Activated naive CD8-positive, alpha-beta T cell treated with anti-CD3 and anti-CD28 coated beads, Interleukin-2, amount 50 U/mL, for 24 hours (primary cell): ENCODE measurements around the gene ZNF80.
"Not testable (repeated sequence)": the region's sequence is repeated elsewhere in the genome, so short reads cannot be mapped to it uniquely, and the experiment has no call there.

Experiments
- ATAC-seq: fragments of 150-1000 bp; cut with Tn5 transposase; one replicate; pipeline ENCODE4 v1.10.0; 2021
- DNase-seq: peaks from one replicate; pipeline ENCODE4 v3.0.0; 2021
- H3K27ac Mint-ChIP-seq: one replicate; pipeline ENCODE4 v1.8.0; 2021; ENCODE audit warnings: mild to moderate bottlenecking, mixed read lengths
- H3K27me3 Mint-ChIP-seq: one replicate; pipeline ENCODE4 v1.8.0; 2021; ENCODE audit warnings: mixed read lengths
- H3K36me3 Mint-ChIP-seq: one replicate; pipeline ENCODE4 v1.8.0; 2021; ENCODE audit warnings: low read depth, mixed read lengths
- H3K4me1 Mint-ChIP-seq: one replicate; pipeline ENCODE4 v1.8.0; 2021; ENCODE audit warnings: mixed read lengths
- H3K4me3 Mint-ChIP-seq: one replicate; pipeline ENCODE4 v1.8.0; 2021; ENCODE audit warnings: mild to moderate bottlenecking, moderate library complexity, mixed read lengths
- H3K9me3 Mint-ChIP-seq: one replicate; pipeline ENCODE4 v1.8.0; 2021; ENCODE audit warnings: mixed read lengths

The ZNF80 gene

GRCh38 chr3:114237478-114237877 lies at the start of gene ZNF80:
Gene ZNF80 (minus strand): TSS chr3:114237578. CDS start chr3:114237074, 504 bp downstream.
- not testable (repeated sequence) for H3K27ac Mint-ChIP-seq, DNase-seq, H3K27me3 Mint-ChIP-seq, H3K9me3 Mint-ChIP-seq, ATAC-seq
- peak within 1 kb of the TSS; percentile 39 for H3K4me3 Mint-ChIP-seq
- peaks cover 13% of the 10 kb centered on the region for H3K36me3 Mint-ChIP-seq
- H3K4me1 Mint-ChIP-seq, result peaks cover 60% of the 10 kb centered on the region

GRCh38 chr3:114286266-114286665 lies 48.9 kb upstream of the ZNF80 start:
- ATAC-seq, result no peak
- no peaks in the 10 kb centered on the region for H3K9me3 Mint-ChIP-seq
- no peaks in the 10 kb centered on the region for H3K36me3 Mint-ChIP-seq
- H3K4me3 Mint-ChIP-seq, result peak overlapping the region; percentile 55
- DNase-seq, result no peak
- no peaks in the 10 kb centered on the region for H3K27me3 Mint-ChIP-seq
- H3K27ac Mint-ChIP-seq, result peak overlapping the region; percentile 89
- H3K4me1 Mint-ChIP-seq, result peaks cover 42% of the 10 kb centered on the region

- no peaks in the 10 kb centered on the region for H3K27me3 Mint-ChIP-seq
- H3K4me3 Mint-ChIP-seq, result peak overlapping the region; percentile 55
- H3K9me3 Mint-ChIP-seq, result no peaks in the 10 kb centered on the region
- H3K36me3 Mint-ChIP-seq, result no peaks in the 10 kb centered on the region
- no peak for DNase-seq
- ATAC-seq, result peak; percentile 74
- H3K27ac Mint-ChIP-seq, result peak overlapping the region; percentile 89
- peaks cover 37% of the 10 kb centered on the region for H3K4me1 Mint-ChIP-seq
Measured at GRCh38 chr3:114285648-114286230, 48.4 kb upstream of the ZNF80 start.

DNA sequence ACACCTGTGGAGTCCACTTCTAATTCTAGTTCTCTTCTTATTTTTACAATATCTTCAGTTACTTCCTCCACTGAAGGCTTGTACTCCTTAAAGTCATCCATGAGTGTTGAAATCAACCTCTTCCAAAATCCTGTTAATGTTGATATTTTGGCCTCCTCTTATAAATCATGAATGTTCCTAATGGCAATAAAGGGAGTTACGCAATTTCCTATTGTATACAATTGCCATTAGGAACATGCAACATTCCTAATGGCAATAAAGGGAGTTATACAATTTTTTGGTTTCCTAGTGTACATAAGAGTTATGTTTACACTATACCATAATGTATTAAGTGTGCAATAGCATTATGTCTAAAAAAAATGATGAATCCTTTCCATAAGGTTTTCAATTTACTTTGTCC lies 47.3 kb upstream of the ZNF80 start:
- Mint-ChIP-seq H3K9me3 (no peaks in the 10 kb centered on the region), H3K4me1 (peaks cover 28% of the 10 kb centered on the region), H3K27ac (peak overlapping the region; percentile 89), H3K27me3 (no peaks in the 10 kb centered on the region), H3K36me3 (no peaks in the 10 kb centered on the region), H3K4me3 (no peak overlapping the region)
- DNase-seq, result no peak
- ATAC-seq, result no peak

DNA sequence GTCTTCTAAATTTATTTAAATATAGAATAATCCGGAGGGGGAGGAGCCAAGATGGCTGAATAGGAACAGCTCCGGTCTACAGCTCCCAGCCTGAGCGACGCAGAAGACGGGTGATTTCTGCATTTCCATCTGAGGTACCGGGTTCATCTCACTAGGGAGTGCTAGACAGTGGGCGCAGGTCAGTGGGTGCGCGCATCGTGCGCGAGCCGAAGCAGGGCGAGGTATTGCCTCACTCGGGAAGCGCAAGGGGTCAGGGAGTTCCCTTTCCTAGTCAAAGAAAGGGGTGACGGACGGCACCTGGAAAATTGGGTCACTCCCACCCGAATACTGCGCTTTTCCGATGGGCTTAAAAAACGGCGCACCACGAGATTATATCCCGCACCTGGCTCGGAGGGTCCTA lies 39.5 kb upstream of the ZNF80 start:
- DNase-seq, H3K27ac Mint-ChIP-seq, ATAC-seq, H3K4me1 Mint-ChIP-seq, H3K27me3 Mint-ChIP-seq, H3K36me3 Mint-ChIP-seq, H3K9me3 Mint-ChIP-seq, H3K4me3 Mint-ChIP-seq: not testable (repeated sequence)

GRCh38 chr3:114274929-114275328 lies 37.6 kb upstream of the ZNF80 start:
- no peak overlapping the region for H3K27ac Mint-ChIP-seq
- peaks cover 3% of the 10 kb centered on the region for H3K36me3 Mint-ChIP-seq
- peaks cover 1% of the 10 kb centered on the region for H3K4me1 Mint-ChIP-seq
- H3K4me3 Mint-ChIP-seq, result no peak overlapping the region
- H3K9me3 Mint-ChIP-seq, result peaks cover 10% of the 10 kb centered on the region
- ATAC-seq (no peak), DNase-seq (no peak)
- no peaks in the 10 kb centered on the region for H3K27me3 Mint-ChIP-seq

- Mint-ChIP-seq H3K27ac (no peak overlapping the region), H3K4me1 (peaks cover 1% of the 10 kb centered on the region)
- no peak for ATAC-seq
Measured at GRCh38 chr3:114272271-114272670, 34.9 kb upstream of the ZNF80 start.

DNA sequence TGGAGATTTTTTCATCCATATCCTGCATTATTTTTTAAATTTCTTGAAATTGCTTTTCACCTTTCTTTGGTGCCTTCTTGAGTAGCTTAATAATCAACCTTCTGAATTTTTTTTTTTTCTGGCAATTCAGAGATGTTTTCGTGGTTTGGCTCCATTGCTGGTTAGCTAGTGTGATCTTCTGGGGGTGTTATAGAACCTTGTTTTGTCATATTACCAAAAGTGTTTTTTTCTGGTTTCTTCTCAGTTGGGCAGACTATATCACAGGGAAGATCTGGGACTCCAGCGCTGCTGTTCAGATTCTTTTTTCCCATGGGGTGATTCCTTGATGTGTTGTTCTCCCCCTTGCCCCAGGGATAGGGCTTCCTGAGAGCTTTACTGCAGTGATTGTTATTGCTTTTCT lies 32.6 kb upstream of the ZNF80 start:
- H3K36me3 Mint-ChIP-seq, result peaks cover 5% of the 10 kb centered on the region
- no peak overlapping the region for H3K27ac Mint-ChIP-seq
- peaks cover 28% of the 10 kb centered on the region for H3K9me3 Mint-ChIP-seq
- no peak overlapping the region for H3K4me3 Mint-ChIP-seq
- DNase-seq, result no peak
- no peaks in the 10 kb centered on the region for H3K27me3 Mint-ChIP-seq
- ATAC-seq, result no peak
- H3K4me1 Mint-ChIP-seq, result peaks cover 1% of the 10 kb centered on the region

More at GRCh38 chr3:114272271-114272670, 34.9 kb upstream of the ZNF80 start:
- Mint-ChIP-seq H3K36me3 (peaks cover 5% of the 10 kb centered on the region), H3K9me3 (peaks cover 26% of the 10 kb centered on the region), H3K27me3 (no peaks in the 10 kb centered on the region), H3K4me3 (no peak overlapping the region)
- DNase-seq, result no peak

- Mint-ChIP-seq H3K4me3 (no peak overlapping the region), H3K9me3 (peaks cover 33% of the 10 kb centered on the region), H3K27ac (no peak overlapping the region), H3K4me1 (no peaks in the 10 kb centered on the region), H3K36me3 (peaks cover 11% of the 10 kb centered on the region), H3K27me3 (no peaks in the 10 kb centered on the region)
- DNase-seq (no peak), ATAC-seq (no peak)
Measured at GRCh38 chr3:114260152-114260551, 22.8 kb upstream of the ZNF80 start.

GRCh38 chr3:114259566-114259965 lies 22.2 kb upstream of the ZNF80 start:
- DNase-seq, result no peak
- Mint-ChIP-seq H3K4me1 (no peaks in the 10 kb centered on the region), H3K27me3 (no peaks in the 10 kb centered on the region), H3K36me3 (peaks cover 11% of the 10 kb centered on the region), H3K9me3 (peaks cover 29% of the 10 kb centered on the region), H3K27ac (no peak overlapping the region), H3K4me3 (no peak overlapping the region)
- ATAC-seq, result no peak

GRCh38 chr3:114253505-114253904 lies 16.1 kb upstream of the ZNF80 start:
- no peaks in the 10 kb centered on the region for H3K27me3 Mint-ChIP-seq
- ATAC-seq, result peak; percentile 20
- no peak overlapping the region for H3K4me3 Mint-ChIP-seq
- no peak for DNase-seq
- H3K9me3 Mint-ChIP-seq, result peaks cover 23% of the 10 kb centered on the region
- H3K36me3 Mint-ChIP-seq, result peaks cover 4% of the 10 kb centered on the region
- peak overlapping the region; percentile 21 for H3K27ac Mint-ChIP-seq
- H3K4me1 Mint-ChIP-seq, result peaks cover 15% of the 10 kb centered on the region

- DNase-seq (no peak), ATAC-seq (no peak)
- no peak overlapping the region for H3K4me3 Mint-ChIP-seq
- peaks cover 15% of the 10 kb centered on the region for H3K4me1 Mint-ChIP-seq
- H3K27me3 Mint-ChIP-seq, result no peaks in the 10 kb centered on the region
- peaks cover 21% of the 10 kb centered on the region for H3K9me3 Mint-ChIP-seq
- peak overlapping the region; percentile 21 for H3K27ac Mint-ChIP-seq
- H3K36me3 Mint-ChIP-seq, result peaks cover 4% of the 10 kb centered on the region
Measured at GRCh38 chr3:114252954-114253353, 15.6 kb upstream of the ZNF80 start.

DNA sequence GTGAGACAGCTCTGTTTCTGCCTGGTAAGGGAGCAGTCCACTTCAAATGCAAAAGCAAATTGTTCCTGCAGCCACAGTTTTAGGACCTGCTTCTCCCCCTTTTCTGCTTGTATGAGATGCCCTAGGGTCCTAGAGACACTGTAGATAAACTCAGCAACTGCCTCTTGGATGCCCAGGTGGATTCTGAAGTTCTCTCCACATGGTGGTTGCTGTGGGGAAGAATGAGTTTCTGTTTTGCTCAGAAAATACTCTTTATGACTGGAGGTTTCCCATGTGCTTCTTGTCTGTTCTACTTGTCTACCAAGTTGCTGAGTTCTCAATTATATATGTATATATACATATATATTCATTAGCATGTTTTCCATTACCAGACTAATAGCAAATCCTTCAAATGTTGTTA lies 5.6 kb upstream of the ZNF80 start:
- H3K4me1 Mint-ChIP-seq, result peaks cover 38% of the 10 kb centered on the region
- ATAC-seq (peak; percentile 85), DNase-seq (no peak)
- H3K36me3 Mint-ChIP-seq, result peaks cover 13% of the 10 kb centered on the region
- peaks cover 19% of the 10 kb centered on the region for H3K9me3 Mint-ChIP-seq
- no peaks in the 10 kb centered on the region for H3K27me3 Mint-ChIP-seq
- peak overlapping the region; percentile 29 for H3K27ac Mint-ChIP-seq
- peak overlapping the region; percentile 39 for H3K4me3 Mint-ChIP-seq

DNA sequence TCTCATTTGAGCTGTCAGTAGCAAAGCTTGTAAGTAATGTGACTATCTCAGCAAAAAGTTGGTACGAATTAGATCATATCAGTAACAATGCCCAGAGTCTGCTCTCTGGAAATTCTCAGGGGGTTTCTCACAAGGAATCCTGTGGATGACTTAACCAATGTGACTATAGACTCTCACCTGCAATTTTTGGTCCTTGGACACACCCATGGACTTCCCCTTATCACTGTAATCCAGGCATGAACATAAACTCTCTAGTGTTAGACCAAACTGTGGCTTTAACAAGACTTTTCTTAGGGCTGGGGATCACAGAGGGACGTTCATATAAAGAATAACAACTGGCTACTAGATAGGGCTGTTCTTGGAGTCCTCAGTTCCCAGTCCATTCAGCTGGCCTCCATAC lies 3.9 kb upstream of the ZNF80 start:
- H3K27ac Mint-ChIP-seq, result peak overlapping the region; percentile 7
- peaks cover 45% of the 10 kb centered on the region for H3K4me1 Mint-ChIP-seq
- DNase-seq, result no peak
- H3K4me3 Mint-ChIP-seq, result no peak overlapping the region
- H3K27me3 Mint-ChIP-seq, result no peaks in the 10 kb centered on the region
- peaks cover 17% of the 10 kb centered on the region for H3K36me3 Mint-ChIP-seq
- peaks cover 19% of the 10 kb centered on the region for H3K9me3 Mint-ChIP-seq
- ATAC-seq, result peak; percentile 38

DNA sequence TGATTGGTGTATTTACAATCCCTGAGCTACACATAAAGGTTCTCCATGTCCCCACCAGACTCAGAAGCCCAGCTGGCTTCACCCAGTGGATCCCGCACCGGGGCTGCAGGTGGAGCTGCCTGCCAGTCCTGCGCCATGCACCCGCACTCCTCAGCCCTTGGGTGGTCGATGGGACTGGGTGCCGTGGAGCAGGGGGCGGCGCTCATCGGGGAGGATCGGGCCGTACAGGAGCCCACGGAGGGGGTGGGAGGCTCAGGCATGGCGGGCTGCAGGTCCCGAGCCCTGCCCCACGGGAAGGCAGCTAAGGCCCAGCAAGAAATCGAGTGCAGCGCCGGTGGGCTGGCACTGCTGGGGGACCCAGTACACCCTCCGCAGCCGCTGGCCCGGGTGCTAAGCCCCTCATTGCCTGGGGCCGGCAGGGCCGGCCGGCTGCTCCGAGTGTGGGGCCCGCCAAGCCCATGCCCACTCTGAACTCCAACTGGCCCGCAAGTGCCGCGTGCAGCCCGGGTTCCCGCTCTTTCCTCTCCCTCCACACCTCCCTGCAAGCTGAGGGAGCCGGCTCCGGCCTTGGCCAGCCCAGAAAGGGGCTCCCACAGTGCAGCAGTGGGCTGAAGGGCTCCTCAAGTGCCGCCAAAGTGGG lies 888 bp upstream of the ZNF80 start:
- Mint-ChIP-seq H3K36me3 (peaks cover 10% of the 10 kb centered on the region), H3K4me1 (peaks cover 62% of the 10 kb centered on the region)
- not testable (repeated sequence) for ATAC-seq, H3K9me3 Mint-ChIP-seq, H3K27me3 Mint-ChIP-seq, H3K4me3 Mint-ChIP-seq, H3K27ac Mint-ChIP-seq, DNase-seq
